Endometrial microvascular endothelial cells (primary cell): Measurements from ENCODE around the gene HDGFL3. TPM values are rescaled to one million over a fixed set of nuclear protein-coding genes. Genes with fewer than 3 reads are reported as not detected.
"Not testable (repeated sequence)": the region's sequence is repeated elsewhere in the genome, so short reads cannot be mapped to it uniquely, and the experiment has no call there.

Experiments
- in situ Hi-C: cut with HindIII; loops from 2 replicates; pipeline ENCODE4 v1.10.0; 2017; ENCODE audit warnings: low sequenced_read_pairs, low pct_unique_long_range_greater_than_20kb; ENCODE audit errors: inconsistent ontology term
- total RNA-seq: library from RNA; depleted of rRNA; stranded (reverse); fragments of >200 nt; gene quantifications from one replicate; pipeline ENCODE4 v1.2.3, GENCODE V29; 2015; ENCODE audit errors: inconsistent ontology term

HDGFL3 gene
- total RNA-seq, 1 donor from 2014 or later = 38.4 TPM

GRCh38 chr15:83153288-83153687 is 54.3 kb downstream of the HDGFL3 start:
- in situ Hi-C loops = no loop called here

DNA sequence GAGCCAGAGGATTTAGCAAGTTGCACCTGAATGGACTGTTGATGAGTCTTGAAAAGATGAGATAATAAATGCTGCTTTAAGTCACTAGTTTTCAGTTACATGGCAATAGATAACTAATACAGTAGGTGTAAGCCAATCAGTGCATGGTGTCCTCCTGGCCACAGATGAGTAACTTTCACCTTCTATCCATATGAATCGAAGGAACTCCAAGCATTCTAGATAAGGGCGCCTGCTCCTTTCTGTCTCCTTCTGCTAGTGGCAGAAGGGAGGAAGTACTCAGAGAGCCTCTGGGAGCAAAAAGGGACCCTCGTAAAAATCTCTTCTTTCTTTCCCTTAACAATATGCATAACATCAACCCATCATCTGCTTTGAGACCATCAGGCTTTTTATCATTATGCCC is 62.9 kb downstream of the HDGFL3 start:
- in situ Hi-C loops = no loop called here

GRCh38 chr15:83142151-83142550 is 65.5 kb downstream of the HDGFL3 start:
- in situ Hi-C loops = not testable (repeated sequence)

- in situ Hi-C loops = no loop called here
Measured at GRCh38 chr15:83132861-83133523, 74.6 kb downstream of the HDGFL3 start.

DNA sequence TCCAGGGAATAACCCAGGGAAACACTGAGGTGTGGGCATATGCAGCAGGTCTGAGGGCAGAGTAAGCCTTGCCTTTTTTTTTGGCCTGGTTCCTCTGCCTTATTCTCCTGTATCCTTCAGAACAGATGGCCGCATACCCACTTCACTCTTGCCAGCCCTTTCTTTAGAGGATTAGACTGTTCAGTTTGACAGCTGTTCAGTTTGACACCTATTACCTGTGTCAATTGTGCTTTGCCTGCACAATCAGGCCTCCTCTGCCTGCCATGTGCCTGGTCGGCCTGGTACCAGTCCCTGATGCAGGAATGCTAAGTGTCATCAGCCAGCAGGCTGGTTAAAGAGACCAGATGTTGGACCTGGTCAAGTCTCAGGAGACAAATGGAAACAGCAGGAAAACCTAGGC is 77.8 kb downstream of the HDGFL3 start:
- in situ Hi-C loops = no loop called here

- in situ Hi-C loops = no loop called here
Measured at GRCh38 chr15:83127547-83128150, 80.0 kb downstream of the HDGFL3 start.

DNA sequence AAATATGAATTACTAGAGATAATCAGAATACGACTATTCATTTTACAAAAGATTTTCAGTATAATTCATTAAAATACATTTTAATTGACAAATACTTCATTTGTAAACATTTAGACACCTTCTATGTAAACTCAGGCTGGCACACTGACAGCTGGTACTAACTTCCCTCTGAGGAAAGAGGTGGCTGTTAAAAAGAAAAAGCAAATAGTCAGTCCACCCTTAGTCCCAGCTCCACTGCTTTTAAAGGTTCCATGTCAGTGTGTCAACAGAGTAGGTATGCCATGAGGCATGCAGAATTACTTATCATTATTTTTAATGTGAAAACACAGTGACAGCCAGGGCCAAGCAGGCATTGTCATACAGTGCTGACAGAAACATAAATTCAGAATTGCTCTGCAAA is 84.1 kb downstream of the HDGFL3 start:
- in situ Hi-C loops = no loop called here

- in situ Hi-C loops = loop anchor here (10.0 kb wide), 1 partner anchor 105 kb away; the partner anchor contains the start of gene C15orf40
Measured at GRCh38 chr15:83119968-83120581, 87.5 kb downstream of the HDGFL3 start.

GRCh38 chr15:83118968-83119367 is 88.7 kb downstream of the HDGFL3 start:
- in situ Hi-C loops = loop anchor here (10.0 kb wide), 1 partner anchor 104 kb away; the partner anchor contains the start of gene C15orf40

- in situ Hi-C loops = loop anchor here (10.0 kb wide), 1 partner anchor 104 kb away; the partner anchor contains the start of gene C15orf40
Measured at GRCh38 chr15:83118291-83118827, 89.3 kb downstream of the HDGFL3 start.

- in situ Hi-C loops = loop anchor here (10.0 kb wide), 1 partner anchor 101 kb away; the partner anchor contains the start of gene C15orf40
Measured at GRCh38 chr15:83115831-83116565, 91.6 kb downstream of the HDGFL3 start.

GRCh38 chr15:83115410-83115809 is 92.2 kb downstream of the HDGFL3 start:
- in situ Hi-C loops = loop anchor here (10.0 kb wide), 1 partner anchor 101 kb away; the partner anchor contains the start of gene C15orf40

DNA sequence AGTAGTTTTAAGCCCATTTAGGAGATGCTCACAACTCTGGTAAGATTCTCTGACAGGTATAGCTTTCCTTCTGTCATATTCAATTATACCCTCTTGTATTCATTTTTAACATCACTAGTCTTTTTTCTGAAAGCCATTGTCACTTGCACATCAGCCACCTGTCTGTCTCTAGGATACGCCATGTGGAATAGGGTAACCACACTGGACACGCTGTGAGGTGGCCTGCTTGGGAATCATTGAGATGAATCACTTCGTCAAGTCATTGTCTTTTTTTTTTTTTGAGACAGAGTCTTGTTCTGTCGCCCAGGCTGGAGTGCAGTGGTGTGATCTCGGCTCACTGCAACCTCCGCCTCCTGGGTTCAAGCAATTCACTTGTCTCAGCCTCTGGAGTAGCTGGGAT is 92.8 kb downstream of the HDGFL3 start:
- in situ Hi-C loops = loop anchor here (10.0 kb wide), 1 partner anchor 100 kb away; the partner anchor contains the start of gene C15orf40

DNA sequence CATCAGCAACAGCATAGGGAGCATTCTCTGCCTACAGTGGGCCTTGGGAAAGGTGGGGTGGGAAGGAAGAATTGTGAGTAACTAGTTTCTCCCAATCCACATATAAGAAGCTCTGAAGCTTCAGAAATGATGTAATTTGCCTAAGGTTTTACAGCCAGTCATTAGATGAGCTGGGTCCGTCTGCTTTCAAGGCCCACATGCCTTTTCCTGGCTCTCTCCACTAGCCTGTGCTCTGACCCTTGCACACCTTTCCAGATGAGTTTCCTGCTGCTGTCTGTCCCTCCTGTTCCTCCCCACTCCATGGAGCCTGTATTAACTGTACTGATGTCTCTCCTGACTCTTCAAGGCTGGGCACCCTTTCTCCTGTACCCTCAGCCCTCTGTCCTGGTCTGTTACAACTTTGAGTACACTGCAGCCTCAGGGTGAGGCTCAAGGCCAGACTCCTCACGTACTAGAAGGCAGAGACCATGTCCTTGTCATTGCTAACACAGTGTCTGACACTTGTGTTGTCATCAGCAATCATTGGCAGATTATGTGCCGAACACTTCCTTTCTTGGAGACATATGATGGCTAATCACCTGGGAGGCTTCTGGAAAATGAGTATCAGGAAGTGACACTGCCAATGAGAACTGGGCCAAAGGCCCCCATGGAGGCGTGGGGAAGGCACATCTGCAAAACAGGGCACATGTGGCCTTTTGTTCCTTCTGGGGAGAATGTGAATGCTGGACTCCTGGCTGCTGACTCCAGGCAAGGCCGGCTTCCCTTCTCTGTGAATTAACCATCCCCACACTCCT is 93.5 kb downstream of the HDGFL3 start:
- in situ Hi-C loops = loop anchor here (10.0 kb wide), 1 partner anchor 99 kb away; the partner anchor contains the start of gene C15orf40

DNA sequence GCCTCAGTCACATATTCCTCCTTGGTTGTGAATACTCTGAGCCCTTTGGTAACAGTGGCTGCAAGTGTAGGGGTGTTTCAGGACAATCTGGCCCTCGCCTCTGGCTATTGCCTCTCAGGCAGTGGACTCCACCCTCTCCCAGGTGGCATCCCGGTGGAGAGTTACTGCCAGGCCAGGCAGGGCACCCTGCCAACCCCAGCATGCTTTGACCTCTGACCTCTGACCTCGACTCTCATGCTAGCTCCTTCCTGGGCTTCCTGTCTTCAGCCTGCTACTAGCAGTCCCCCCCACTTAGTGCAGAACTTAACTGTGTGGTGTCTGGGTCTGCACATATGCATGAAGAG is 94.7 kb downstream of the HDGFL3 start:
- in situ Hi-C loops = loop anchor here (10.0 kb wide), 1 partner anchor 98 kb away; the partner anchor contains the start of gene C15orf40

- in situ Hi-C loops = loop anchor here (10.0 kb wide), 1 partner anchor 98 kb away; the partner anchor contains the start of gene C15orf40
Measured at GRCh38 chr15:83112233-83112955, 95.2 kb downstream of the HDGFL3 start.

DNA sequence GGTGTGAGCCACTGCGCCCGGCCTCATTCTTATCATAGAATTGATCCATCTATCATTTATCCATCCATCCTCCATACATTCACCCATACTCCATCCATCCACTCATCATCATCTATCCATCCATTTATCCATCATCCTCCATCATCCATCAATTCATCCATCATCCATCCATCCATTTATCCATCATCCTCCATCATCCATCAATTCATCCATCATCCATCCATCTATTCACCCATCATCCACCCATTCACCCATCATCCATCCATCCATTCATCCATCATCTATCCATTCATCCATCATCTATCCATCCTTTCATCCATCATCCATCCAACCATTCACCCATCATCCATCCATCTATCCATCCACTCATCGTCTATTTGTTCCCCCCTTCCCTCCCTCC is 96.5 kb downstream of the HDGFL3 start:
- in situ Hi-C loops = loop anchor here (10.0 kb wide), 1 partner anchor 96 kb away; the partner anchor contains the start of gene C15orf40
